Measurements from ENCODE around the gene GSPT1. TPM values are rescaled to one million over a fixed set of nuclear protein-coding genes. Genes with fewer than 3 reads are reported as not detected.
"Not testable (repeated sequence)": the region's sequence is repeated elsewhere in the genome, so short reads cannot be mapped to it uniquely, and the experiment has no call there.

GSPT1 gene
- 100 to 1,000 TPM in 1 of 4 donors, 10 to 100 TPM in 3; 61.8 to 178 (median 90.0) TPM for total RNA-seq

- peak; percentile 99 for ATAC-seq (ENCODE audit: low FRiP score)
- TF ChIP-seq CTCF (IDR thresholded peaks at IDR 0.05) = peak in 1 of 3 donors; percentile 58
- peak; percentile 98 for DNase-seq (ENCODE audit: low spot score)
Measured at GRCh38 chr16:11915644-11916523, at the start of gene GSPT1. GSPT1 (minus strand) TSS chr16:11915956; CDS start chr16:11915720, 236 bp downstream.

DNA sequence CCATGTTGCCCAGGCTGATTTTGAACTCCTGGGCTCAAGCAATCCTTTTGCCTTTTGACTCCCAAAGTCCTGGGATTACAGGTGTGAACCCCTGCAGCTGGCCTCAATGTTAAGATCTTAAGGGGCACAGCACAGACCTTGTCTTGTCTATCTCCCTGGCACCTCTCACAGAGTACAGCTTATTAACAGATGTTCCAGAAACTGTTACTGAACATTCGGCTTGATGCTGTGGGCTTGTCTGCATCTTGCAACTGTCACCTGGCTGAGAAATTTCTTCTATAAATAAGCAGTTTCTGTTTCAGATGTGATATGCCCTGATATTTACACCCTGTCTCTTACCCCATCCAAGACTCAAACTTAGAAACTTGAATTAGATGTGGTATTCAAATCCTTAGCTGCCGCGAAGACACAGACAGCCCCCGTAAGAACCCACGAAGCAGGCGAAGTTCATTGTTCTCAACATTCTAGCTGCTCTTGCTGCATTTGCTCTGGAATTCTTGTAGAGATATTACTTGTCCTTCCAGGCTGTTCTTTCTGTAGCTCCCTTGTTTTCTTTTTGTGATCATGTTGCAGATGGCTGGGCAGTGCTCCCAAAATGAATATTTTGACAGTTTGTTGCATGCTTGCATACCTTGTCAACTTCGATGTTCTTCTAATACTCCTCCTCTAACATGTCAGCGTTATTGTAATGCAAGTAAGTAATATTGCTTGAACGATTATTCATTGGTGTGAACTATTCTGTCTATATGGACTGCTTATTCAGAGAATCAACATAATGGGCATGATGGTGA, 49.2 kb upstream of the GSPT1 start, which contains the start of gene TNFRSF17:
TSS of gene TNFRSF17 (plus strand) at position 450 of the 791 bp plus-strand sequence. CDS start at position 565, 115 bp downstream.
- DNase-seq (ENCODE audit: low spot score) = no peak
- ATAC-seq (ENCODE audit: low FRiP score) = no peak
- TF ChIP-seq CTCF (IDR thresholded peaks at IDR 0.05) = no peak

GRCh38 chr16:11963706-11964105, 48.0 kb upstream of the GSPT1 start:
- ATAC-seq (ENCODE audit: low FRiP score) (no peak), DNase-seq (ENCODE audit: low spot score) (no peak)
- TF ChIP-seq CTCF (IDR thresholded peaks at IDR 0.05) = no peak

DNA sequence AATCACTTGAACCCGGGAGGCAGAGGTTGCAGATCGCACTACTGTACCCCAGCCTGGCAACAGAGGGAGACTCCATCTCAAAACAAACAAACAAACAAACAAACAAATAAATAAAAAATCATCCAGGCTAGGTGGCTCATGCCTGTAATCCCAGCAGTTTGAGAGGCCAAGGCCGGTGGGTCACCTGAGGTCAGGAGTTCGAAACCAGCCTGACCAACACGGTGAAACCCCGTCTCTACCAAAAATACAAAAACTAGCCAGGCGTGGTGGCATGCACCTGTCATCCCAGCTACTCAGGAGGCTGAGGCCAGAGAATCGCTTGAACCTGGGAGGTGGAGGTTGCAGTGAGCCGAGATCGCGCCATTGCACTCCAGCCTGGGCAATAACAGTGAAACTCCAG, 47.2 kb upstream of the GSPT1 start:
- DNase-seq (ENCODE audit: low spot score); ATAC-seq (ENCODE audit: low FRiP score): not testable (repeated sequence)

GRCh38 chr16:11962457-11962856, 46.7 kb upstream of the GSPT1 start:
- not testable (repeated sequence) for ATAC-seq (ENCODE audit: low FRiP score); DNase-seq (ENCODE audit: low spot score)

DNA sequence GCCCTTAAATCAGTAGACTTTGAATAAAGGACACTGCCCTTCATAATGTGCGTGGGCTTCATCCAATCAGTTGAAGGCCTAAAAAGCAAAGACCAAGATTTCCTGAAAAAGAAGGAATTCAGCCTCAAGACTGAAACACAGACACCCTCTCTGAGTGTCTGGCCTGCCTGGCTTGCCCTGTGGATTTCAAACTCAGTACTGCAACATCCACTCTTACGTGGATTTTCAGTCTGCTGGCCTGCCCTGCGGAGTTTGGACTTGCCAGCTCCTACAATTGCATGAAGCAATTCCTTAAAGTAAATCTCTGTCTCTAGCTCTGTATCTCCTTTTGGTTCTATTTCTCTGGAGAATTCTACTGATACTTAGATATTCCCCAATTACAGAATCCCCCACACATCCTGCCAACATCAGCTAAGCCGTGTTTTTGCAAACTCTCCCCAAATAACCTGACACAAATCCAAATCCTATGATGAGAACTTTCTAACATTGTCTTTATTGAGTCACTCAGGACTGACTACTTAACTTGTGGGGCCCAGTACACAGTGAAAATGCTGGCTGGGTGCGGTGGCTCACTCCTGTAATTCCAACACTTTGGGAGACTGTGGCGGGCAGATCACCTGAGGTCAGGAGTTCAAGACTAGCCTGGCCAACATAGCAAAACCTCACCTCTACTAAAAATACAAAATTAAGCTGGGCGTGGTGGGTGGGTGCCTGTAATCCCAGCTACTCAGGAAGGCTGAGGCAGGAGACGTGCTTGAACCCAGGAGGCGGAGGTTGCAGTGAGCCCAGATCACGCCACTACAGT, 42.0 kb upstream of the GSPT1 start:
- no peak for TF ChIP-seq CTCF (IDR thresholded peaks at IDR 0.05)
- DNase-seq (ENCODE audit: low spot score) (no peak), ATAC-seq (ENCODE audit: low FRiP score) (no peak)

DNA sequence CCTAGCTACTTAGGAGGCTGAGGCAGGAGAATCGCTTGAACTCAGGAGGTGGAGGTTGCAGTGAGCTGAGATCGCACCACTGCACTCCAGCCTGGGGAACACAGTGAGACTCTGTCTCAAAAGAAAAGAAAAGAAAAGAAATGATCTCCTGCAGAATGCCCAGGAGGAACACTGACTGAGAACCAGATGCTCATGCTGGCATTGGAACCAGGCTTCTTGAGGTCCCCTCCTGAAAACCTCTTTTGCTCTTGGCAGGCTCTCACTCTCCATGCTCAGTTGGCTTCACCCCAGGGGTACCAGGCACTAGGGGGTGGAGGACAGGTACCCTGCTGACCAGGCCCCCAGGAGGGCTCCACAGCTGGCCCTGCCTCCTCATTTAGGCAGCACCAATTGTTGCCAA, 40.8 kb upstream of the GSPT1 start:
- TF ChIP-seq CTCF (IDR thresholded peaks at IDR 0.05) = no peak
- no peak for ATAC-seq (ENCODE audit: low FRiP score)
- DNase-seq (ENCODE audit: low spot score) = no peak

Data from omental fat pad (tissue), 4 donors.